Coronary artery (tissue), 2 donors: ENCODE results near the gene UBR4.

Experiments
- DNase-seq: peaks from one replicate; pipeline ENCODE4 v3.0.0-alpha.2; 2017; ENCODE audit warnings: low spot score
- H3K27ac ChIP-seq, 2 donors: fragments of 200-600 bp; sonication (generic); one replicate each; pipeline ENCODE4 v1.5.1; 2016 to 2019
- H3K4me3 ChIP-seq: fragments of 200-600 bp; sonication (generic); 2 replicates; pipeline ENCODE4 v1.5.1; 2016; ENCODE audit warnings: mild to moderate bottlenecking, moderate library complexity
- TF ChIP-seq, protein P1 (sequence below): fragments of 200-600 bp; sonication (generic); IDR thresholded peaks from one replicate; pipeline ENCODE4 v1.5.1; 2019; ENCODE audit warnings: antibody characterized with exemption

UBR4 gene

DNA sequence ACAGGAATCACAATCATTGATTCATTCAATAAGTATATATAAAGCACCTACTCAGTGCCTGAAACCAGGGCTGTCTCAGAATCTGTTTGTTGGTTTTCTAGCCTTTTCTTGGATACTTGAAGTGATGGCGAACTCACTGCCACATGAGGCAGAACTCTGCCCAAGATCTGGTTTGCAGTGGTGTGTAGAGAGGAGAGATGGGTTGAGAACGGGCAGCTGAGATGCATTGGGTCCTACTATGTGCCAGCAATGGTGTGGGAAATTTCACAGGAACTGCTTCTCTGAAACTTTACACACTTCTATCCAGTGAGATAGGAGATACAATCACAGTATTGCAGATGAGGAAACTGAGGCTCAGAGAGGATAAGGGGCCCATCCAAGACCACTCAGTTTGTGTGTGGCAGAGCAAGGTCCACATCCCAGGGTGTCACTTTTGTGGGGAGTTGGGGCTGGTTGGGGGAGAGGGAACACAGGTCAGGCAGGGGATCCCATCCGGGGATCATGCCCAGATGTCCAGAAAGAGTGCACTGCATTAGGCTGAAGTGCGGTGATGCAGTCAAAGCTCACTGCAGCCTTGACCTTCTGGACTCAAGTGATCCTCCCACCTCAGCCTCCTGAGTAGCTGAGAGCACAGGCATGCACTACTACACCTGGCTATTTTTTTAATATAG lies 169.9 kb downstream of the UBR4 start:
- TF ChIP-seq, protein P1, sequence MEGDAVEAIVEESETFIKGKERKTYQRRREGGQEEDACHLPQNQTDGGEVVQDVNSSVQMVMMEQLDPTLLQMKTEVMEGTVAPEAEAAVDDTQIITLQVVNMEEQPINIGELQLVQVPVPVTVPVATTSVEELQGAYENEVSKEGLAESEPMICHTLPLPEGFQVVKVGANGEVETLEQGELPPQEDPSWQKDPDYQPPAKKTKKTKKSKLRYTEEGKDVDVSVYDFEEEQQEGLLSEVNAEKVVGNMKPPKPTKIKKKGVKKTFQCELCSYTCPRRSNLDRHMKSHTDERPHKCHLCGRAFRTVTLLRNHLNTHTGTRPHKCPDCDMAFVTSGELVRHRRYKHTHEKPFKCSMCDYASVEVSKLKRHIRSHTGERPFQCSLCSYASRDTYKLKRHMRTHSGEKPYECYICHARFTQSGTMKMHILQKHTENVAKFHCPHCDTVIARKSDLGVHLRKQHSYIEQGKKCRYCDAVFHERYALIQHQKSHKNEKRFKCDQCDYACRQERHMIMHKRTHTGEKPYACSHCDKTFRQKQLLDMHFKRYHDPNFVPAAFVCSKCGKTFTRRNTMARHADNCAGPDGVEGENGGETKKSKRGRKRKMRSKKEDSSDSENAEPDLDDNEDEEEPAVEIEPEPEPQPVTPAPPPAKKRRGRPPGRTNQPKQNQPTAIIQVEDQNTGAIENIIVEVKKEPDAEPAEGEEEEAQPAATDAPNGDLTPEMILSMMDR: no peak
- H3K27ac ChIP-seq: no peak overlapping the region
- no peak overlapping the region for H3K4me3 ChIP-seq
- no peak for DNase-seq

- no peak for DNase-seq
- TF ChIP-seq, protein P1: no peak
- H3K4me3 ChIP-seq: no peak overlapping the region
- no peak overlapping the region for H3K27ac ChIP-seq
Observed at GRCh38 chr1:19038732-19039131, 171.3 kb downstream of the UBR4 start.

DNA sequence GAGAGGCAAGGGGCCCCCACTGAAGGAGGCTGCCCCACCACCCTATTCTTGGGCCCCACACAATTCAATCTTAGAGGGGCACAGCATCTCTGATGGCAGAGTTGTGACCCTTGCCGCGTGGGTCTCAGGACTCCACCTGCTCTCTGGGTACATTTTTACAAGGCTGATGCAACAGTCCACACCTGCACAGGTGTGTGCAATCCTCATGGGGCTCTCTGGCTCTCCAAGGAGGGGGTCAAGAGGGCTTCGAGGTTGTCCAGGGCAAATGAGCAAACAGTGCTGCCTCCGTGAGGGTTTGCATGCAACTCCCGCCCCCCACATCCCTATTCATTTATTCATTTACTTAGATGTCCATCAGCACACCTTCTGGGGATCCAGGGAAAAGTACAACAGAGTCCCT lies 172.0 kb downstream of the UBR4 start:
- TF ChIP-seq, protein P1: no peak
- DNase-seq: no peak

DNA sequence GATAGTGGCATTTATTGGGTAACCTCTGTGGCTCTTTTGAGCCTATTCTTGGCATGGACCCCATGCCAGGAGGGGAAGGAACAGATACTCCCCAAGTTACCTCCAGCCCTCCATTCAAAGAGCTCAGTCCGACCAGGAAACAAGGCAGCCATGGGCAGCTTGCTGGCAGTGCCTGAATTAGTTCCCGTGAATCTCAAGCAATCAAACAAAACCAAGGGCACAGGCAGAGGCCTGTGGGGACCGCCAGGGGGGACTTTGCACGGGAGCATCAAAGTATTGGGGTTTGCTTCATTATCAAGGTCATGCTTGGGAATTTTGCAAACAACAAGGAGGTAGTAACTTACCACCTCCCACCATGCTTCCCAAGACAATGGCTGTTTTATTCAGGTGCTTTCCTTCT lies 172.4 kb downstream of the UBR4 start:
- H3K4me3 ChIP-seq: no peak overlapping the region
- no peak overlapping the region for H3K27ac ChIP-seq
- TF ChIP-seq, protein P1: no peak
- no peak for DNase-seq

More for the DNA sequence above, 172.0 kb downstream of the UBR4 start:
- Histone ChIP-seq H3K27ac (no peak overlapping the region), H3K4me3 (no peak overlapping the region)

DNA sequence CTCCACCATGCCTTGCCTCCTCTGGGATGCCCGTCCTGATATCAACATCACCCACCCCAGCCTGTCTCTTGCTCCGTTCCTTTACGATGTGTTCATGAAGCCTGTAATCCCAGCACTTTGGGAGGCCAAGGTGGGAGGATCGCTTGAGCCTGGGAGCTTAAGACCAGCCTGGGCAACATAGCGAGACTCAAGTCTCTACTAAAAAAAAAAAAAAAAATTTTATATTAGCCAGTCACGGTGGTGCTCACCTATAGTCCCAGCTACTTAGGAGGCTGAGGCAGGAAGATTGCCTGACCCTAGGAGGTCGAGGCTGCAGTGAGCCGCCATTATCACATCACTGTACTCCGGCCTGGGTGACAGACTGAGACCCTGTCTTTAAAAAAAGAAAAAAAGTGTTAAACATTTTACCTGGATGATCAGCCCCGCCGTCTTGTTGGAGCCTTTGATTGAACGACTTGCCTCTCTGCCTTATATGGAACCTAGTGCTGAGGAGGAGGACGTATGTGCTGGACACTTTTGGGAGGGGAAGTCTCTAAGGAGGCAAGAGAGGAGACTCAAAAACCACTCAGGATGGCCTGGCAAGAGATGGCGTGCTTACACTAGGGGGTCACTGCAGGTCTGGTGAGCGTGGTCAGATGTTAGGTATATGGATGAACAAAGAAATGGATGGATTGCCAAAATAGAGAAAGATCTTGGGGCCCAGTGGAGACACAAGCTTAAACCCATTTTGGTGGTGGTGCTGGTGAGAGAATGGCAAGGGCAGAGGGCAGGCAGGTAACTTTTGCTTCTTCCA lies 173.1 kb downstream of the UBR4 start:
- Histone ChIP-seq H3K4me3 (no peak overlapping the region), H3K27ac (no peak overlapping the region)
- TF ChIP-seq, protein P1: no peak
- no peak for DNase-seq

DNA sequence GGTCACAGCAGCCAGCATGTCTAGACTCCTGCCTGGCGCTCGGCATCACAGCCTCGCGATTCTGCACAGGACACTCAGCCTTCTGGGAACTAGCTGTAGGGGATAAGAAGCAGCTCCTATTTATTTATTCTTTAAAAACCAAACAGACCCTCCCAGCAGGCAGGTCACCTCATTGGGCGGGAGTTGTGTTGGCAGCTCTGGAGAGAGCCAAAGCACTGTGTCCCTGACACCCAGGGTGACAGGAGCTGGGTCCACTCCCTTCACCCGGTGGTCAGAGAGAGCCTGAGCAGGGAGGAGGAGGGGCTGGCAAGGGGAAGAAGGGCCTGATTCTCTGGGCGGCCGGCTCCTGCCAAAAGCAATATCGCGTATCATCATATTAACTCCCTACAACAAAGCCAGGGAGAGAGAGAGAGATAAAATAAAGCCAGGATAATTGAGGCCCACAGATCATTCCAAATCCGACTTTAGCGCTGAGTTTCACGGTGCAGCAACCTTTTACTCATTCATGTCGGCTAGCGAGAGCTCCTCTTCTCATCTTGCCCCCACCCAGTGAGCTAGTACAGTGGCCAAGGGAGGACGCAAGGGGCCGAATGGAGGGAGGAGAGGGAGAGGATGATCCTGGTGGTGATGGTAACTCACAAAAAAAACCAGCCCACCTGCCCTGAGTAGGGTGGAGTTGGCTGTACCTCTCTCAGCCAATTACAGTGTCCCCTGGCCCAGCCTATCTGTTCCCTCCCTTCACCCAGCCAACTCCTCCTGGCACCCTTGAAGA lies 173.8 kb downstream of the UBR4 start:
- TF ChIP-seq, protein P1: no peak
- DNase-seq: no peak
- Histone ChIP-seq H3K27ac (no peak overlapping the region), H3K4me3 (no peak overlapping the region)
